UCSD-AML1 (cell line): Measurements from ENCODE around the gene MAGIX.
"Not testable (repeated sequence)": the region's sequence is repeated elsewhere in the genome, so short reads cannot be mapped to it uniquely, and the experiment has no call there.

ENCODE experiments used
- DNase-seq: peaks from one replicate; lab custom pipeline; 2025; ENCODE audit not compliant: unreplicated experiment; lab: John Stamatoyannopoulos, UW

The MAGIX gene

GRCh38 chrX:49162620-49163019 is at the start of gene MAGIX:
Gene MAGIX (plus strand): TSS chrX:49162758. CDS start chrX:49162890, 132 bp downstream.
- no peak for DNase-seq

GRCh38 chrX:49116076-49116475 is 46.5 kb upstream of the MAGIX start:
- DNase-seq, result no peak

GRCh38 chrX:49116716-49117115 is 45.8 kb upstream of the MAGIX start:
- DNase-seq, result no peak

- no peak for DNase-seq
Measured at GRCh38 chrX:49117581-49117980, 45.0 kb upstream of the MAGIX start.

GRCh38 chrX:49120091-49120490 is 42.5 kb upstream of the MAGIX start:
- DNase-seq, result no peak

- no peak for DNase-seq
Measured at GRCh38 chrX:49122499-49122898, 40.1 kb upstream of the MAGIX start.

GRCh38 chrX:49127742-49128258 is 34.8 kb upstream of the MAGIX start:
- DNase-seq, result peak; percentile 32

GRCh38 chrX:49129427-49129826 is 33.1 kb upstream of the MAGIX start:
- peak; percentile 21 for DNase-seq

GRCh38 chrX:49132275-49132674 is 30.3 kb upstream of the MAGIX start:
- DNase-seq, result not testable (repeated sequence)

GRCh38 chrX:49133759-49134158 is 28.8 kb upstream of the MAGIX start:
- no peak for DNase-seq

GRCh38 chrX:49137492-49137891 is 25.1 kb upstream of the MAGIX start:
- no peak for DNase-seq

- no peak for DNase-seq
Measured at GRCh38 chrX:49139713-49140112, 22.8 kb upstream of the MAGIX start.

- DNase-seq, result not testable (repeated sequence)
Measured at GRCh38 chrX:49142264-49142663, 20.3 kb upstream of the MAGIX start.

GRCh38 chrX:49143154-49143553 is 19.4 kb upstream of the MAGIX start:
- DNase-seq, result not testable (repeated sequence)

GRCh38 chrX:49147282-49147681 is 15.3 kb upstream of the MAGIX start:
- no peak for DNase-seq

GRCh38 chrX:49147936-49148335 is 14.6 kb upstream of the MAGIX start:
- DNase-seq, result no peak

- peak; percentile 50 for DNase-seq
Measured at GRCh38 chrX:49148390-49149100, 14.0 kb upstream of the MAGIX start.

- not testable (repeated sequence) for DNase-seq
Measured at GRCh38 chrX:49149291-49149690, 13.3 kb upstream of the MAGIX start.

- no peak for DNase-seq
Measured at GRCh38 chrX:49153467-49153866, 9.1 kb upstream of the MAGIX start.

GRCh38 chrX:49155243-49155899 is 7.2 kb upstream of the MAGIX start:
- DNase-seq, result peak; percentile 62

- DNase-seq, result peak; percentile 88
Measured at GRCh38 chrX:49155900-49156837, 6.4 kb upstream of the MAGIX start.
